Ishikawa (cell line): ENCODE results near the gene LSM7.

Experiments
- CEBPB ChIP-seq: IDR thresholded peaks from 2 replicates; pipeline ENCODE4 v1.6.1; 2012
- CREB1 ChIP-seq: IDR thresholded peaks from 2 replicates; pipeline ENCODE4 v1.6.1; 2012; ENCODE audit warnings: low read depth
- EGR1 ChIP-seq: IDR thresholded peaks from 2 replicates; pipeline ENCODE4 v1.6.1; 2012
- EP300 ChIP-seq: IDR thresholded peaks from 2 replicates; pipeline ENCODE4 v1.6.1; 2012; ENCODE audit warnings: borderline replicate concordance
- FOXM1 ChIP-seq: IDR thresholded peaks from 2 replicates; pipeline ENCODE4 v1.6.1; 2012; ENCODE audit warnings: low read depth, borderline replicate concordance
- MAX ChIP-seq: IDR thresholded peaks from 2 replicates; pipeline ENCODE4 v1.6.1; 2012
- NFIC ChIP-seq: IDR thresholded peaks from 2 replicates; pipeline ENCODE4 v1.6.1; 2012
- RAD21 ChIP-seq: IDR thresholded peaks from 2 replicates; pipeline ENCODE4 v1.6.1; 2012; ENCODE audit warnings: low read depth
- REST ChIP-seq: IDR thresholded peaks from 2 replicates; pipeline ENCODE4 v1.6.1; 2012; ENCODE audit warnings: low read depth, mild to moderate bottlenecking
- TAF1 ChIP-seq: IDR thresholded peaks from 2 replicates; pipeline ENCODE4 v1.6.1; 2012; ENCODE audit warnings: low read depth, mild to moderate bottlenecking
- TCF12 ChIP-seq: IDR thresholded peaks from 2 replicates; pipeline ENCODE4 v1.6.1; 2012; ENCODE audit warnings: low read depth
- TEAD4 ChIP-seq: IDR thresholded peaks from 2 replicates; pipeline ENCODE4 v1.6.1; 2012
- USF1 ChIP-seq: IDR thresholded peaks from 2 replicates; pipeline ENCODE4 v1.6.1; 2012
- YY1 ChIP-seq: IDR thresholded peaks from 2 replicates; pipeline ENCODE4 v1.6.1; 2012; ENCODE audit warnings: low read depth
- ZBTB7A ChIP-seq: IDR thresholded peaks from 2 replicates; pipeline ENCODE4 v1.6.1; 2012; ENCODE audit warnings: low read depth

Gene LSM7

GRCh38 chr19:2338055-2338615 is 9.7 kb upstream of the LSM7 start:
- TF ChIP-seq EGR1 (no peak), TEAD4 (no peak), TCF12 (no peak), USF1 (no peak), YY1 (no peak), TAF1 (no peak), FOXM1 (no peak), MAX (no peak), EP300 (no peak), ZBTB7A (no peak)

GRCh38 chr19:2337329-2337707 is 8.9 kb upstream of the LSM7 start:
- TF ChIP-seq REST = no peak
- TF ChIP-seq ZBTB7A = no peak

GRCh38 chr19:2336528-2337328 is 8.3 kb upstream of the LSM7 start:
- no peak for TF ChIP-seq CREB1

GRCh38 chr19:2335848-2336247 is 7.5 kb upstream of the LSM7 start:
- no peak for TF ChIP-seq YY1
- no peak for TF ChIP-seq TEAD4
- no peak for TF ChIP-seq ZBTB7A

- TF ChIP-seq REST (no peak), CREB1 (no peak), TEAD4 (no peak), YY1 (no peak), EP300 (no peak), RAD21 (no peak), FOXM1 (no peak), CEBPB (no peak), NFIC (no peak), ZBTB7A (no peak), USF1 (no peak), TAF1 (no peak)
Observed at GRCh38 chr19:2334986-2335846, 6.8 kb upstream of the LSM7 start.

GRCh38 chr19:2334426-2334825 is 6.0 kb upstream of the LSM7 start:
- no peak for TF ChIP-seq USF1
- no peak for TF ChIP-seq EP300
- no peak for TF ChIP-seq FOXM1
- no peak for TF ChIP-seq RAD21
- TF ChIP-seq NFIC = no peak
- no peak for TF ChIP-seq TEAD4
- no peak for TF ChIP-seq CEBPB
- no peak for TF ChIP-seq YY1
- TF ChIP-seq REST = no peak
- TF ChIP-seq TAF1 = no peak
- TF ChIP-seq CREB1 = no peak
